GM19395 (cell line): Measurements from ENCODE around the gene PIK3C2G.
A peak's percentile ranks its signal among the peaks of the same experiment; 100 is the strongest.

Experiments
- ATAC-seq: cut with Tn5 transposase; IDR thresholded peaks from one replicate; pipeline ENCODE4 v1.9.1; 2021; ENCODE audit warnings: mild to moderate bottlenecking, moderate library complexity; ENCODE audit not compliant: unreplicated experiment

PIK3C2G gene

GRCh38 chr12:18414671-18415070, 153.4 kb downstream of the PIK3C2G start:
- no peak for ATAC-seq

- ATAC-seq: no peak
Observed at GRCh38 chr12:18415227-18415626, 153.9 kb downstream of the PIK3C2G start.

DNA sequence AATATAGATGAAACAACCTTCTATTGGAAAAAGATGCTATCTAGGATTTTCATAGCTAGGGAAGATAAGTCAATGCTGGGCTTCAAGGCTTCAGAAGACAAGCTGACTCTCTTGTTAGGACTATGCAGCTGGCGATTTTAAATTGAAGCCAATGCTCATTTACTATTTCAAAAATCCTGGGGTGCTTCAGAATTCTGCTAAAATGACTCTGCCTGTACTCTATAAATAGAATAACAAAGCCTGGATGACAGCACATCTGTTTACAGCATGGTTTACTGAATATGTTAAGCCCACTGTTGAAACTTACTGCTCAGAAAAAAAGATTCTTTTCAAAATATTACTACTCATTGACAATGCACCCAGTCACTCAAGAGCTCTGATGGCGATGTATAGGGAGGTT, 155.1 kb downstream of the PIK3C2G start:
- no peak for ATAC-seq

DNA sequence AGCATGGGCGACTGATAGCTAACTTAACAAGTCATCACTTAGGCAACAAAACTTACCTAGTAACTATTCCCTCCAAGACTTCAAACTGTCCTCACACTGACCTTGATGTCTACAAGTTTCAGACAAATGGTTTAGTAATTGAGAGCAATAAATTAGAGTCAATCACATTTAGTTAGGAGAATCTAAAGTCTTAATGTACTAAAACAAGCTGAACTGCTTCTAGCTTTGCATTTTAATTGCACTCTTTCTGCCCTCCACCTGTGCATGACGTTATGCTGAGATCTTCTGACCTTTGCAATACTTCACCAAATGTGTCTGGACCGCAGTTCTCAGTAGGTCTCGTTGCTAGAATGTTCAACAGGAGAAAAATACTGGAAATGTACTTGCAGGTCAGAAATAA, 158.0 kb downstream of the PIK3C2G start:
- ATAC-seq: no peak

DNA sequence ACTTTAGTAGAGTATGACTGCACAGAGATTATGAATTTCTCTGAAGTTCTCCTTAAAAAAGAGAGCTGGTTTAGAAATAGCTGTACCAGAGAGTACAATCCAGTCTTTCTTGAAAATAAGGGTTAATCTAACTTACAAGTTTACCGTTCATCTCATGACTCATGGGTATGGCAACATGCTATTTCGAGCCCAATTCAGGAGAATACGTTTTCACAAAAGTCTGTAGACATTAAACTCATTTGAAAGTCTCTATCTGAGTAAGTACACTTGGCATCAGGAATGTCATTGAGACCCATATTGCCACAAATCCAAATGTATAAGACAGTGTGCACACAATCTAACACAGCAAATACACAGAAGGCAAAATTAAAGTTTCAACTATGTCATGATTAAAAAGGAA, 160.5 kb downstream of the PIK3C2G start:
- no peak for ATAC-seq

- ATAC-seq: no peak
Observed at GRCh38 chr12:18422871-18423270, 161.6 kb downstream of the PIK3C2G start.

- no peak for ATAC-seq
Observed at GRCh38 chr12:18424857-18425256, 163.5 kb downstream of the PIK3C2G start.

DNA sequence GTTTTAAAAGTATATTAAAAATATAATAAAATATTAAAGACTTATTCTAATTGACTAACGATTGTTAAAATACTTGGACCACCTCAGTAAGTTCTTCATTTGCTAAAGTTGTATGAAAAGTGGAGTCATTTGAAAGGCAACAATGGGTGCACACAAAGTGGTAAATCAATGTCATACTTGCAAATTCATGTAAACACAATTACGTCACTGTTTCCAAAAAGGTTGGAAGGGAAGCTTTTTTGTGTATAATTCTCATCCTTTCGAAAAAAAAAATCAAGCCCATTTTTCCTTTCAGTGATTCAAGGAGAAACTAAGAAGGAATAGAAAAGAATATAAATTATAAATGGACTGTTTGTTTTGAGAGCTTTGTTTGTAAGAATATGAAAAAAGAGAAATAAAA, 166.2 kb downstream of the PIK3C2G start:
- no peak for ATAC-seq

- no peak for ATAC-seq
Observed at GRCh38 chr12:18428416-18428815, 167.1 kb downstream of the PIK3C2G start.

- no peak for ATAC-seq
Observed at GRCh38 chr12:18429366-18429765, 168.0 kb downstream of the PIK3C2G start.

GRCh38 chr12:18430425-18431048, 169.2 kb downstream of the PIK3C2G start:
- peak; percentile 60 for ATAC-seq

GRCh38 chr12:18431771-18432170, 170.5 kb downstream of the PIK3C2G start:
- no peak for ATAC-seq

DNA sequence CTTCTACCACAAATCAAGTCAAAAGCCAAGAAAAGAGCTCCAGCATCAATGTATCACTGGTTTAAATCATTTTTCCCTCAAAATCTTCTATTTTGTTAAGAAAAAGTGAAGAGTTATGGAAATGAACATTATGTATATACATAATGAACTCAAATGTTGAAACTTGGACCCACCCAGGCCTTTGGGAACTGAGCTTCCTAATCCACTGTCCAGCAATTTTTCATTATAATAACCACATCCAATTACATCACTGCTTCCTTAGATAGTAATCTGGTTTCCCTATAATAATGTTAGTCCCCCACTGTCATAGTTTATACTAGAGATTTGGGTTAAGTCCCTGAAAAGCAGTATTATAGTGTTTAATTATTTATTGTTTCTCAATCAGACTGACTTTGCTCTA, 170.9 kb downstream of the PIK3C2G start:
- ATAC-seq: no peak

DNA sequence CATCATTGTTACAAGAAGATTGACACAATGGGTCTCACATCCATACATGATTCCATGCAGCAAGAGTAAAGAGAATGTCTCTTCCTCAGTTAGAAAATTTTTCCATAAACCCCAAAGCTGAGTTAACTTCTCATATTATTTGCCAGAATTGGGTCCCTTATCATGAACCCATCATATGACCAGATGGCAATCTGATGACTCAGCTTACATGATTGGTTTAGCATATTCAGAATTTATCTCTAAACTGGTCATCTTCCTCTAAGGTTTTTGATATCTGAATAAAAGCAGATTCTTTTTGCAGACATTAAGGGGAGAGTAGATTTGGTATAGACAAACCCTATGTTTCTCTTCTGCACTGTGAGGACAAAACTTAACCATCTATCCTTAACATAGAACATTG, 174.9 kb downstream of the PIK3C2G start:
- no peak for ATAC-seq

GRCh38 chr12:18439541-18439940, 178.2 kb downstream of the PIK3C2G start:
- ATAC-seq: no peak

GRCh38 chr12:18443768-18444437, 182.6 kb downstream of the PIK3C2G start:
- no peak for ATAC-seq

DNA sequence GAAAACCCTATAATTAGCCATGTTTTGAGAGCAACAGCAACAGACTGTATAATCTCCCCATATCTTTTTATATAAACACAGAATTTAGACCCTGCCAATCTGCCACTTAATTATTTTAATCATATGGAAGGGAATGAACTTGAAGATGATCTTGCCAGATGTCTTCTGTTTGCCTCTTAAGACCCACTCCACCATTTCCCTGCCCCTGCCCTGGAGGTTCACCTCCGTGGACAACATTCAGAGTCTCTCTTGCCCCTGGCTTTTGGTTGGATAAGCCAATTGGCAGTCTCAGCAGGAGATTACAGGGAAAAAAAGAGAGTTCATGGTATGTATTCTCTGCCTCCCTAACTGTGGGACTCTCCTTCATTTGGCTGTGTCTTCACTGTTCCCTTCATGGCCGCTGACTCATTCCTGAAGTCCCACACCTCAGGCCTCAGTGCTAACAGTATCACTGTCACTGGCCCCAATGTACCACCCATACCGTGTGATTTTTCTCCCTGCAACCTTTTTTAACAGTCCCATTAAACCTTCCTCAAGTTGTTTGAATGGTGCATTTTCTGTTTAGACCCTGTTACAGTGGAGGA, 184.8 kb downstream of the PIK3C2G start:
- no peak for ATAC-seq

DNA sequence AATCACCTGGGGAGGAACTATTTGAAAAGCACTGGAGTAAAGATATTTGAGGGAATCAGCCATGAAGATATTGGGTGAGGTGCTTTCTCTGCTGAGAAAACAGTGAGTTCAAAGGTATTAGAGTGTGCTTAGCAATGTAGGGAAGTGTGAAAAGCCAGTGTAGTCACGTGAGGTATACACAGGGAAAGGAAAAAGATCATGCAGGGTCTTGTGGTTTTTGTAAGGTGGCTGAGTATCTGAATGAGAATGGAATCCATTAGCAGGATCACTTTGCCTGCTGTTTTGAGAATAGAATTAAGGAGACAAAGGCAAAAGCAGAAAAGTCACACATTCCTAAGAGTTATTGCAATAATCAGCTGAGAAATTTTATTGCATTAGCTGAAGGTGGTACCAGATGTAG, 193.0 kb downstream of the PIK3C2G start:
- no peak for ATAC-seq

- ATAC-seq: no peak
Observed at GRCh38 chr12:18456344-18456743, 195.0 kb downstream of the PIK3C2G start.

DNA sequence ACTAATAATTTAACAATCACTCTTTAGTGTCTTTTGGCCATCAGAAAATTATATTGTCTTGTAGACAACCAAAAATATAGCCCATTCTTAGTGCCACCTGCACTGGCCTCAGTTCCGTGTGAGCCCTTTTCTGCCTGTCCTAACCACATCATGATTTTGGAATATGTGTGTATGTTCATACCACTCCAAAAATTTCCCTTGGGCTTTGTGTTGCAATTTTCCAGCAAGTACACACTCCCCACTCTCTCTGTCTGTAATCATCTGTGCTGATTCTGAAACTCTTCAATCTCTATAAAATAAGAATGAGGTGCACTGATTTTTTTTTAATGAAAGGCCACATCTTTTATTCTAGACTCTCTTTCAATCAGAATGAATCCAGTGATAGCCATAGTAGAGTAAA, 196.0 kb downstream of the PIK3C2G start:
- no peak for ATAC-seq

GRCh38 chr12:18461758-18462157, 200.4 kb downstream of the PIK3C2G start:
- ATAC-seq: no peak

- no peak for ATAC-seq
Observed at GRCh38 chr12:18462442-18462841, 201.1 kb downstream of the PIK3C2G start.
